ENCODE data around the gene NF1. TPM values are rescaled to one million over a fixed set of nuclear protein-coding genes. Genes with fewer than 3 reads are reported as not detected.
A peak's percentile ranks its signal among the peaks of the same experiment; 100 is the strongest.

The NF1 gene
- total and polyA plus RNA-seq, 7 donors, result 4.8 to 83.8 (median 40.7) TPM

DNA sequence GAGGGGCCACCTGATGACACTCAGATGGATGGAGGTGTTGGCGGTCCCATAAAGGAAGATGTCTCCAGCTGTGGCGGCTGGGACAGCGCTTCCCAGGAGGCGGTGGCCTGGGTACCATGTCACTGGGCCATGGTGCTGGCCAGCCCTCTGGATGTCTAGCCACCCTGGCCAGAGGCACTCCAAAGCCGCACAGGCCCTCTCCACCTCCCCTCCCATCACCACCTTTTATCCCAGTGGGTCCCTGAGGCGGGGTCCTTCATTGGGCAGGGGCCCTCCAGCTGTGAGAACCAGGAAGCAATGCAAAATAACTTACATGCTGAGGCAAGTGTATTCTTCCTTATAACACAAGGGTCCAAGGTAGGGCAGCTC, 319.8 kb downstream of the NF1 start:
- no peaks in the 10 kb centered on the region for H3K36me3 ChIP-seq
- intact Hi-C loops (cut with DNase I), result no loop called here
- WGBS, 2 donors, result 84 to 90% methylated on average over 6 of the region's 6 CpGs
- peak; percentile 53 for DNase-seq
- no peak overlapping the region for H3K4me3 ChIP-seq
- no peaks in the 10 kb centered on the region for H3K4me1 ChIP-seq
- H3K9me3 ChIP-seq, result no peaks in the 10 kb centered on the region
- TF ChIP-seq EP300 (IDR thresholded peaks at IDR 0.05) (no peak), POLR2AphosphoS5 (IDR thresholded peaks at IDR 0.05) (no peak), POLR2A (IDR thresholded peaks at IDR 0.05) (no peak)
- TF ChIP-seq, protein P1, sequence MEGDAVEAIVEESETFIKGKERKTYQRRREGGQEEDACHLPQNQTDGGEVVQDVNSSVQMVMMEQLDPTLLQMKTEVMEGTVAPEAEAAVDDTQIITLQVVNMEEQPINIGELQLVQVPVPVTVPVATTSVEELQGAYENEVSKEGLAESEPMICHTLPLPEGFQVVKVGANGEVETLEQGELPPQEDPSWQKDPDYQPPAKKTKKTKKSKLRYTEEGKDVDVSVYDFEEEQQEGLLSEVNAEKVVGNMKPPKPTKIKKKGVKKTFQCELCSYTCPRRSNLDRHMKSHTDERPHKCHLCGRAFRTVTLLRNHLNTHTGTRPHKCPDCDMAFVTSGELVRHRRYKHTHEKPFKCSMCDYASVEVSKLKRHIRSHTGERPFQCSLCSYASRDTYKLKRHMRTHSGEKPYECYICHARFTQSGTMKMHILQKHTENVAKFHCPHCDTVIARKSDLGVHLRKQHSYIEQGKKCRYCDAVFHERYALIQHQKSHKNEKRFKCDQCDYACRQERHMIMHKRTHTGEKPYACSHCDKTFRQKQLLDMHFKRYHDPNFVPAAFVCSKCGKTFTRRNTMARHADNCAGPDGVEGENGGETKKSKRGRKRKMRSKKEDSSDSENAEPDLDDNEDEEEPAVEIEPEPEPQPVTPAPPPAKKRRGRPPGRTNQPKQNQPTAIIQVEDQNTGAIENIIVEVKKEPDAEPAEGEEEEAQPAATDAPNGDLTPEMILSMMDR (IDR thresholded peaks at IDR 0.05), result no peak
- no peak overlapping the region for H3K27ac ChIP-seq
- H3K27me3 ChIP-seq, result no peaks in the 10 kb centered on the region

DNA sequence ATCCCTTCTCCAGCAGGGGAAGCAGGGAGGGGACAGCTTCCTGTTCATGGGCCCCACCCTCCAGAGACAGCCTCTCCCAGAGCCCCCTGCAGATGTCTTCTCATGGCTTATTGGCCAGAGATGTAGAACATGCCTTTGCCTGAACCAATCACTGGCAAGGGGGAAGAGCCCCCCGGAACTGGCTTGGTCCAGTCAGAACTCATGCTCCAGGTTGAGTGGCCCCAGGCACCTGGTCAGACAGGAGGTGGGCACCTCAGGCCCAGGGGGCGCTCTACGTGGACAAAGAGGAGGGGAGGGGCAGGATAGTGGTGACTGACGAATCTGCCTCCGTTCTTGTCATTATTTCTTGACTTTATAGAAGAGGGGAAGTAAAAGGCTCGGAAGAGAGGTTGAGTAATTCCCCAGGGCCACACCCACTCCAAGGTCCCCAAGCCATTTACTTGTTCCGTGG, 320.3 kb downstream of the NF1 start:
- no peaks in the 10 kb centered on the region for H3K4me1 ChIP-seq
- no peak for DNase-seq
- TF ChIP-seq POLR2AphosphoS5 (IDR thresholded peaks at IDR 0.05) (no peak), EP300 (IDR thresholded peaks at IDR 0.05) (no peak), POLR2A (IDR thresholded peaks at IDR 0.05) (no peak)
- TF ChIP-seq, protein P1 (IDR thresholded peaks at IDR 0.05), result no peak
- no peaks in the 10 kb centered on the region for H3K36me3 ChIP-seq
- no peaks in the 10 kb centered on the region for H3K9me3 ChIP-seq
- H3K4me3 ChIP-seq, result no peak overlapping the region
- 37 to 50% methylated on average over 7 of the region's 7 CpGs for WGBS, 2 donors
- no peak overlapping the region for H3K27ac ChIP-seq
- intact Hi-C loops (cut with DNase I), result no loop called here
- no peaks in the 10 kb centered on the region for H3K27me3 ChIP-seq

DNA sequence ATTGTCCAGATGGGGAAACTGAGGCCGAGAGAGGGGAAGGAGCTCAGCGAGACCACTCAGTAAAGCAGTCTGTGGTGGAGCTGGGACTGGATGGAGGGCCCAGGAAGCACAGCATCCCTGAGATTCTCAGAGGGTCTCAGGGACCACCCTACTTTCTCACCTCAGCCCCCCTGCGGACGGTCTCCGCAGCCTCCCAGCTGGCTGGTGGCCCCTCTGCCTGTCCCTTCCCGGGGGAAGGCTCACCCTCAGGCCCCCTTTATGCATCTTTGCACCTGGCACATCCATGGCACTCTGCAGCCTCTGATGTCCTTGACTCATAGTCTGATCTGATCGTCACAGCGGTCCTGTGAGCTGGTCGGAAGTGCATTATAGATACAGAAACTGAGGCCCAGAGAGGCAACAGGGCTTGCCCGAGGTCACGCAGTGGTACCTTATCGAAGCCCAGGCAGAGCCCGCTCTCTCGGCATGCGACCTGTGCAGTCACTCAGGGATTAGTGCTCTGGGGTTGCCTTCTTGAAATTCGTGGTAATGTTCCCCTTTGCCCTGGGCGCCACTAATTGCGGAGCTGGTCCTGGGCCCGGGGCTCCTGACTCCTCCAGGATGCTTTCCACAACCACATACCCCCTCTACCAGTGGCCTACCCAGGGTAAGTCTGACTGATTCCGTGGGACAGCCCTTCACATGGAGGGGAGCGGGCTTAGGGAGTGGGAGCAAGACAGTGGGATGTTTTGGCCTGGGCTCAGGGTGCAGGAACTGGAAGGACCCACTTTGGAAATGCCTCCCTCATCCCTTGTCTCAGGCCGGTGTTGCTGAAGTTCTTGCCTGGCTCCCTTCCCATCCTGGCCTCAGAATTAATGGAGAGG, 321.1 kb downstream of the NF1 start:
- H3K4me3 ChIP-seq, result no peak overlapping the region
- no peaks in the 10 kb centered on the region for H3K9me3 ChIP-seq
- intact Hi-C loops (cut with DNase I), result no loop called here
- no peak for TF ChIP-seq EP300 (IDR thresholded peaks at IDR 0.05)
- TF ChIP-seq, protein P1 (IDR thresholded peaks at IDR 0.05), result no peak
- no peak for TF ChIP-seq POLR2AphosphoS5 (IDR thresholded peaks at IDR 0.05)
- TF ChIP-seq POLR2A (IDR thresholded peaks at IDR 0.05), result no peak
- no peak overlapping the region for H3K27ac ChIP-seq
- H3K36me3 ChIP-seq, result no peaks in the 10 kb centered on the region
- no peaks in the 10 kb centered on the region for H3K4me1 ChIP-seq
- no peaks in the 10 kb centered on the region for H3K27me3 ChIP-seq
- no peak for DNase-seq
- WGBS, 2 donors, result 85 to 89% methylated on average over 22 of the region's 22 CpGs

GRCh38 chr17:31416503-31416923, 321.7 kb downstream of the NF1 start:
- H3K9me3 ChIP-seq, result no peaks in the 10 kb centered on the region
- no peaks in the 10 kb centered on the region for H3K36me3 ChIP-seq
- peak overlapping the region in 3 of 4 donors; percentile 26 to 57 (median 34) for H3K27ac ChIP-seq
- intact Hi-C loops (cut with DNase I), result no loop called here
- no peaks in the 10 kb centered on the region for H3K27me3 ChIP-seq
- no peak overlapping the region for H3K4me3 ChIP-seq
- 69 to 77% methylated on average over 10 of the region's 10 CpGs for WGBS, 2 donors
- no peak for DNase-seq
- H3K4me1 ChIP-seq, result no peaks in the 10 kb centered on the region
- TF ChIP-seq, protein P1 (IDR thresholded peaks at IDR 0.05), result no peak
- no peak for TF ChIP-seq POLR2AphosphoS5 (IDR thresholded peaks at IDR 0.05)
- TF ChIP-seq EP300 (IDR thresholded peaks at IDR 0.05), result no peak
- no peak for TF ChIP-seq POLR2A (IDR thresholded peaks at IDR 0.05)

Measured in sigmoid colon (tissue), 7 donors.